NK-92 treated with Interleukin-12 subunit alpha and Interleukin-12 subunit beta, amount 100 ng/mL, for 24 hours (cell line): ENCODE results near the gene PSME2.

Experiments
- DNase-seq: peaks from one replicate; lab custom pipeline; 2025; lab: John Stamatoyannopoulos, UW

PSME2 gene

GRCh38 chr14:24093901-24094840 lies 52.2 kb downstream of the PSME2 start, which contains the start of gene PCK2:
PCK2 (plus strand) TSS chr14:24094311; CDS start chr14:24094406, 95 bp downstream.
- peak; percentile 92 for DNase-seq
